OCI-LY1 (cell line): ENCODE measurements around the gene ITSN2.

Experiments used
- H2AFZ ChIP-seq: fragments of 200-600 bp; sonication (generic), shearing (Covaris generic); 2 replicates; pipeline ENCODE4 v1.6.0; 2014; ENCODE audit warnings: antibody characterized with exemption, mild to moderate bottlenecking, low read length
- H3F3A ChIP-seq: fragments of 200-600 bp; sonication (generic), shearing (Covaris generic); 2 replicates; pipeline ENCODE4 v1.6.0; 2014; ENCODE audit warnings: mild to moderate bottlenecking, antibody characterized with exemption, low read length, moderate library complexity; ENCODE audit not compliant: insufficient read depth
- H3K27ac ChIP-seq: fragments of 200-600 bp; sonication (generic); 2 replicates; pipeline ENCODE4 v1.5.1; 2014; ENCODE audit warnings: low read length, mixed run types, mild to moderate bottlenecking, low read depth; ENCODE audit not compliant: poor library complexity, severe bottlenecking
- H3K27me3 ChIP-seq: fragments of 200-600 bp; sonication (generic); 2 replicates; pipeline ENCODE4 v1.6.0; 2014; ENCODE audit warnings: antibody characterized with exemption, mild to moderate bottlenecking, low read length, moderate library complexity; ENCODE audit not compliant: insufficient read depth
- H3K36me3 ChIP-seq: fragments of 200-600 bp; sonication (generic); 2 replicates; pipeline ENCODE4 v1.6.1; 2014; ENCODE audit warnings: mild to moderate bottlenecking, antibody characterized with exemption, low read length, moderate library complexity, mixed read lengths; ENCODE audit not compliant: insufficient read depth
- H3K4me1 ChIP-seq: fragments of 200-600 bp; sonication (generic); 2 replicates; pipeline ENCODE4 v1.5.1; 2014; ENCODE audit warnings: mild to moderate bottlenecking, low read length, moderate library complexity; ENCODE audit not compliant: insufficient read depth, severe bottlenecking
- H3K4me2 ChIP-seq: fragments of 200-600 bp; sonication (generic), shearing (Covaris generic); 2 replicates; pipeline ENCODE4 v1.6.1; 2014; ENCODE audit warnings: low read length
- H3K4me3 ChIP-seq: fragments of 200-600 bp; sonication (generic); 2 replicates; pipeline ENCODE4 v1.5.1; 2014; ENCODE audit warnings: low read length, low read depth, mild to moderate bottlenecking, mixed read lengths; ENCODE audit not compliant: poor library complexity, severe bottlenecking
- H3K79me2 ChIP-seq: fragments of 200-600 bp; shearing (Covaris generic); 2 replicates; pipeline ENCODE4 v1.6.1; 2016; ENCODE audit warnings: mixed run types, low read length, mixed read lengths; ENCODE audit not compliant: insufficient read depth
- H3K9ac ChIP-seq: fragments of 200-600 bp; sonication (generic), shearing (Covaris generic); 2 replicates; pipeline ENCODE4 v1.6.1; 2014; ENCODE audit warnings: mild to moderate bottlenecking, low read length, mixed read lengths
- H3K9me2 ChIP-seq: fragments of 200-600 bp; sonication (generic), shearing (Covaris generic); 2 replicates; pipeline ENCODE4 v1.6.1; 2014; ENCODE audit warnings: low read depth, mild to moderate bottlenecking, low read length, mixed read lengths
- H3K9me3 ChIP-seq: fragments of 200-600 bp; shearing (Covaris generic); 2 replicates; pipeline ENCODE4 v1.6.1; 2014; ENCODE audit warnings: low read length, mixed read lengths
- H4K20me1 ChIP-seq: fragments of 200-600 bp; sonication (generic), shearing (Covaris generic); 2 replicates; pipeline ENCODE4 v1.6.0; 2016; ENCODE audit warnings: mild to moderate bottlenecking, low read length; ENCODE audit not compliant: insufficient read depth
- CTCF ChIP-seq: fragments of 200-600 bp; sonication (generic), shearing (Covaris generic); IDR thresholded peaks from 2 replicates; pipeline ENCODE4 v1.5.1; 2017; ENCODE audit warnings: mild to moderate bottlenecking, antibody characterized with exemption, low read length, moderate library complexity, mixed read lengths
- EZH2 ChIP-seq: fragments of 200-600 bp; sonication (generic), shearing (Covaris generic); IDR thresholded peaks from 2 replicates; pipeline ENCODE4 v1.8.0; 2017; ENCODE audit warnings: borderline replicate concordance, mixed run types, mild to moderate bottlenecking, antibody characterized with exemption, low read length, moderate library complexity, mixed read lengths

Gene ITSN2

DNA sequence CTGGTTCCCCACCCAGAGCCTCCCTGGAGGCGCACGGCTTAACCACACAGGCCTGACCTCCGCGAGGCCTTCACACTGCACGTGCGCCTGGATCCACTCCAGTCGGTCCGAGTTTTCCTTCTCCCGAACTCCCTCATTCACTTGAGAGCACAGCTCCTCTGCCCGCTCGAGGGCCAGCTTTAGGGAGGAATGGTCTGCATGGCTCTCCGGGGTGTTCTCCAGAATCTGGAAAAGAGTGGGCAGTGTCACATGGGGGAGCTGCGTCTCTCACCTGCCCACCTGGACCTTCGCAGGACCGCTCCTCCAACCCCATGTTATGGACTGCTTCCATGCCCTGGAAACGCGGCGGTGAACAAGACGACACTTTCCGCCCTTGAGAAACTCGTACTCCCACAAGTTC is 149.6 kb downstream of the ITSN2 start:
- Histone ChIP-seq H3K4me2 (no peak overlapping the region), H3K9me3 (no peaks in the 10 kb centered on the region), H3K4me3 (no peak overlapping the region), H3K9ac (no peak overlapping the region), H3F3A (no peaks in the 10 kb centered on the region), H3K27me3 (no peaks in the 10 kb centered on the region), H2AFZ (no peak overlapping the region), H3K27ac (no peak overlapping the region), H3K79me2 (no peaks in the 10 kb centered on the region), H3K36me3 (peaks cover 74% of the 10 kb centered on the region), H3K4me1 (no peaks in the 10 kb centered on the region), H3K9me2 (no peaks in the 10 kb centered on the region), H4K20me1 (no peaks in the 10 kb centered on the region)
- TF ChIP-seq EZH2 (no peak), CTCF (no peak)

- H3K9me3 ChIP-seq = no peaks in the 10 kb centered on the region
- H3K4me1 ChIP-seq = no peaks in the 10 kb centered on the region
- H3K9ac ChIP-seq = no peak overlapping the region
- H3F3A ChIP-seq = no peaks in the 10 kb centered on the region
- no peaks in the 10 kb centered on the region for H3K27me3 ChIP-seq
- TF ChIP-seq EZH2 (no peak), CTCF (no peak)
- no peaks in the 10 kb centered on the region for H3K79me2 ChIP-seq
- no peak overlapping the region for H3K27ac ChIP-seq
- H3K4me3 ChIP-seq = no peak overlapping the region
- H3K9me2 ChIP-seq = no peaks in the 10 kb centered on the region
- no peaks in the 10 kb centered on the region for H4K20me1 ChIP-seq
- no peak overlapping the region for H2AFZ ChIP-seq
- H3K4me2 ChIP-seq = no peak overlapping the region
- H3K36me3 ChIP-seq = peaks cover 75% of the 10 kb centered on the region
These were observed 150.3 kb downstream of the ITSN2 start for GRCh38 chr2:24210106-24210455.

DNA sequence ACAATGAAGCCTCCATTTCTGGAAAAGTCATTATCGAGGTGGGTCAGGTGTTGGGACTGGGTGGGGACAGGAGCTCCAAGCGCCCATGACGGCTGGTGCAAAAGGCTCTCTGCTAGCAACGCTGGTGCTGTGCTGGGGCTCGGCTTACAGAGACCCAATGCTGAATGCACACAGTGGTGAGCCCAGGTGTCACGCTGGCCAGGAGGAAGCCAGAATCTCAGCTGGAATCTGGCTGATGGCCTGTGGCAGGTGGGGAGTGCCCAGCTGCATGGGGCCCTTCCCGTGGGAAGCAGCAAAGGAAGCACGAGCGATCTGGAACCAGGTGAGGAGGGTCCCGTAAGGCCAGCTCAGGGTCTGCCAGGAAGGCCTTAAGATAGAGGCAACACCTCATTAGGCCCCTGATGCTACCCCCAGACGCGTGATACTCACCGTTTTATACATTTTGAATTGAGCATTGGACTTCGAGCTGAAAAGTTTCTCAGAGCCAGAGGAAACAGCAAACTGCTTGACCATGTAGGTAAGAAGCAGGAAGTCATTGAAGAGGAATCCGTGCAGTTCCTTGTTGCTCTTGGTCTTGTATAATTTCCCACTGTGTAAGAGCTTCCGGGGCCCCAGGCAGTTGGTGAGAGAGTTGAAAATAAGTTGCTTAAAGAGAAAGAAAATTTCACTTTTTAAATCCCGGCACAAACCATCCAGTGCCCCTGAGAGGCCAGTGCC is 150.8 kb downstream of the ITSN2 start:
- Histone ChIP-seq H3K27me3 (no peaks in the 10 kb centered on the region), H4K20me1 (no peaks in the 10 kb centered on the region), H2AFZ (no peak overlapping the region), H3K4me2 (no peak overlapping the region), H3F3A (no peaks in the 10 kb centered on the region), H3K9me2 (no peaks in the 10 kb centered on the region), H3K27ac (no peak overlapping the region), H3K79me2 (no peaks in the 10 kb centered on the region), H3K9me3 (no peaks in the 10 kb centered on the region), H3K4me1 (no peaks in the 10 kb centered on the region), H3K4me3 (no peak overlapping the region), H3K9ac (no peak overlapping the region), H3K36me3 (peaks cover 75% of the 10 kb centered on the region)
- TF ChIP-seq CTCF (no peak), EZH2 (no peak)
